ENCODE data around the gene KRT75. TPM values are rescaled to one million over a fixed set of nuclear protein-coding genes. Genes with fewer than 3 reads are reported as not detected.
"Not testable (repeated sequence)": the region's sequence is repeated elsewhere in the genome, so short reads cannot be mapped to it uniquely, and the experiment has no call there.

The KRT75 gene
- total and polyA plus RNA-seq, 10 donors, result not detected

GRCh38 chr12:52413202-52413601 is 21.0 kb downstream of the KRT75 start:
- intact Hi-C loops (cut with DNase I; ENCODE audit: low total_unique reads), result no loop called here
- Histone ChIP-seq H3K27ac (no peak overlapping the region), H3K36me3 (no peaks in the 10 kb centered on the region), H3K9me3 (no peaks in the 10 kb centered on the region), H3K27me3 (replicated peaks in 1 of 7) (peaks cover 0 to 20% (median 0%) of the 10 kb centered on the region in 7 donors), H3K4me3 (no peak overlapping the region), H3K4me1 (peaks cover 0 to 11% (median 4%) of the 10 kb centered on the region in 6 donors)
- WGBS, 5 donors, result 41 to 68% (median 50%) methylated on average over 4 of the region's 4 CpGs
- DNase-seq, result peak; percentile 14
- TF ChIP-seq POLR2AphosphoS5 (IDR thresholded peaks at IDR 0.05) (no peak), CTCF (IDR thresholded peaks at IDR 0.05 in 8 of 11, conservative IDR thresholded peaks at IDR 0.05 in 3 of 11) (no peak), POLR2A (IDR thresholded peaks at IDR 0.05) (no peak)

- Histone ChIP-seq H3K36me3 (no peaks in the 10 kb centered on the region), H3K4me3 (no peak overlapping the region)
- intact Hi-C loops (cut with DNase I; ENCODE audit: low total_unique reads), result no loop called here
Observed at GRCh38 chr12:52411815-52412214, 22.4 kb downstream of the KRT75 start.

DNA sequence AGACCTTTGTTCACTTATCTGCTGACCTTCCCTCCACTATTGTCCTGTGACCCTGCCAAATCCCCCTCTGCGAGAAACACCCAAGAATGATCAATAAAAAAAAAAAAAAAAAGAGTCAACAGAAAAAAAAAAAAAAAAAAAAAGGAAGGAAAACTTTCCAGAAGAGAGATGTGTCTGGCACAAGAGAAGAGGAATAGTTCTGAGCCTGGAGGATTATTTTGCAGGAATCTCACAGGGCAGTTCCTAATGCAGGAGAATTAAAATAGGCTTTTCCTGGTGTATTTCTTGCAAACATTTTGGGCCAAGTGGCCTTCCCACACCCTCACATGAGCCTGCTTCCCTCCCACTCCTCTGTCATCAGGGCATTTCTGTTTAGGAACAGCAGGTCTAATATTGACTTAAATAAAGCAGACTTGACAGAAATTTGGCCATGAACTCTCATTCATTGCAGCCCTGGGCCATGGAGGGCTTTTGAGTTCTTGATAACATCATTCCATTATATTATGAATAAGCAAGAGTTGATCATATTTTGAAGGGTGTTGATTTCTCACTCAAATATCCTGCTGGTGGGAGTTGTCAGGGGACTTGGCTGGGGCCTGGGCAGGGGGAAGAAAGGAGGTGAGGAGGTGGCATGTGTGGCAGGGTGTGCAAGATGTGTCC is 23.5 kb downstream of the KRT75 start:
- H3K9me3 ChIP-seq; H3K36me3 ChIP-seq; intact Hi-C loops (cut with DNase I; ENCODE audit: low total_unique reads); H3K4me3 ChIP-seq; H3K4me1 ChIP-seq; DNase-seq: not testable (repeated sequence)
- peak overlapping the region in 5 of 8 donors; percentile 10 to 52 (median 45) for H3K27ac ChIP-seq
- H3K27me3 ChIP-seq (replicated peaks in 1 of 7), result peaks cover 0 to 26% (median 0%) of the 10 kb centered on the region in 7 donors
- 50% methylated on average over 1 of the region's 1 CpG; no CpG with 5 or more reads in 4 of the 5 donors for WGBS, 5 donors

More at GRCh38 chr12:52411815-52412214, 22.4 kb downstream of the KRT75 start:
- Histone ChIP-seq H3K27ac (peak overlapping the region in 5 of 8 donors; percentile 10 to 52 (median 45)), H3K4me1 (peaks cover 0 to 11% (median 4%) of the 10 kb centered on the region in 6 donors), H3K9me3 (no peaks in the 10 kb centered on the region), H3K27me3 (replicated peaks in 1 of 7) (peaks cover 0 to 25% (median 0%) of the 10 kb centered on the region in 7 donors)
- no peak for TF ChIP-seq POLR2A (IDR thresholded peaks at IDR 0.05)
- TF ChIP-seq POLR2AphosphoS5 (IDR thresholded peaks at IDR 0.05), result no peak
- DNase-seq, result peak; percentile 31
- WGBS, 5 donors, result 79 to 84% (median 82%) methylated on average over 10 of the region's 10 CpGs

GRCh38 chr12:52407918-52408317 is 26.3 kb downstream of the KRT75 start:
- Histone ChIP-seq H3K27me3 (replicated peaks in 1 of 7) (peaks cover 0 to 12% (median 0%) of the 10 kb centered on the region in 7 donors), H3K27ac (no peak overlapping the region), H3K4me3 (no peak overlapping the region), H3K9me3 (no peaks in the 10 kb centered on the region), H3K36me3 (no peaks in the 10 kb centered on the region), H3K4me1 (peaks cover 0 to 7% (median 0%) of the 10 kb centered on the region in 6 donors)
- intact Hi-C loops (cut with DNase I; ENCODE audit: low total_unique reads), result no loop called here
- WGBS, 5 donors, result 72 to 88% (median 75%) methylated on average over 3 to 5 of the region's 5 CpGs
- DNase-seq, result no peak
- TF ChIP-seq POLR2AphosphoS5 (IDR thresholded peaks at IDR 0.05) (no peak), POLR2A (IDR thresholded peaks at IDR 0.05) (no peak), CTCF (IDR thresholded peaks at IDR 0.05 in 8 of 11, conservative IDR thresholded peaks at IDR 0.05 in 3 of 11) (no peak)

DNA sequence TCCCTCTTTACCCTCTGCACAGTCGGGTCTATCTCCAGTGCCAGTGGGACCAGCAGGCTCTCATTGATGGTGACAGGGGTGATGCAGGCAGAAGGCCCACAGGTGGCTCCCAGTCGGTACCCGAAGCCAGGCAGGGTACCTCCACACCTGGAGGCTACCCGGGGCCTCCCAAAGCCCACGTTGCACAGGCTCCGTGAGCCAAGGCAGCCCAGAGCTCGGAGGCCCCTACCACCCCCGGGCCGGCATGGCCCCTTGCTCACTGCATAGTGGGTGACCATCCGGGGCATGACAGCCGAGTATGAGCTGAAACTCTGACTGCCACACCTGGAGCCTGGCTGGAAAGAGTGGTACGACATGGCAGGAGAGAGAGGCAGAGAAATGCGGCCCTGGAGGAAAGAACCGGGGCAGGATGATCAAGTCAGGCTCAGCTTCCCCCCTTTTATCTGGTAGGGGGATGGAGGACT is 28.2 kb downstream of the KRT75 start, which contains the start of gene KRT82:
TSS of gene KRT82 (minus strand) at position 414 of the 464 bp plus-strand sequence. CDS start at position 356, 58 bp downstream.
- intact Hi-C loops (cut with DNase I; ENCODE audit: low total_unique reads), result no loop called here
- peaks cover 0 to 12% (median 0%) of the 10 kb centered on the region in 7 donors for H3K27me3 ChIP-seq (replicated peaks in 1 of 7)
- no peak within 1 kb of the TSS for H3K27ac ChIP-seq
- H3K9me3 ChIP-seq, result no peaks in the 10 kb centered on the region
- peaks cover 0 to under 1% (median 0%) of the 10 kb centered on the region in 6 donors for H3K4me1 ChIP-seq
- 77 to 94% (median 89%) methylated on average over 10 to 14 of the region's 14 CpGs for WGBS, 5 donors
- no peak within 1 kb of the TSS for H3K4me3 ChIP-seq
- DNase-seq, result peak; percentile 72
- no peaks in the 10 kb centered on the region for H3K36me3 ChIP-seq
- TF ChIP-seq POLR2A (IDR thresholded peaks at IDR 0.05), result no peak
- TF ChIP-seq POLR2AphosphoS5 (IDR thresholded peaks at IDR 0.05), result no peak
- no peak for TF ChIP-seq CTCF (IDR thresholded peaks at IDR 0.05 in 8 of 11, conservative IDR thresholded peaks at IDR 0.05 in 3 of 11)
